ENCODE data around the gene RAI14.

DNA sequence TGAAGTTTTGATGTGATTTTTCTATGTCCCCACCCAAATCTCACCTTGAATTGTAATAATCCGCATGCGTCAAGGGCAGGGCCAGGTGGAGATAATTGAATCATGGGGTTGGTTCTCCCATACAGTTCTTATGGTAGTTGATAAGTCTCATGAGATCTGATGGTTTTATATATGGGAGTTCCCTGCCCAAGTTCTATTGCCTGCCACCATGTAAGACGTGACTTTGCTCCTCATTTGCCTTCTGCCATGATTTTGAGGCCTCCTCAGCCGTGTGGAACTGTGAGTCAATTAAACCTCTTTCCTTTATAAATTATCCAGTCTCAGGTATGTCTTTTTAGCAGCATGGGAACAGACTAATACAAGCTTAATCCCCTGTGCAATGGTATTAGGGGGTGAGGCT lies 25.5 kb upstream of the RAI14 start:
- TF ChIP-seq, protein P1, sequence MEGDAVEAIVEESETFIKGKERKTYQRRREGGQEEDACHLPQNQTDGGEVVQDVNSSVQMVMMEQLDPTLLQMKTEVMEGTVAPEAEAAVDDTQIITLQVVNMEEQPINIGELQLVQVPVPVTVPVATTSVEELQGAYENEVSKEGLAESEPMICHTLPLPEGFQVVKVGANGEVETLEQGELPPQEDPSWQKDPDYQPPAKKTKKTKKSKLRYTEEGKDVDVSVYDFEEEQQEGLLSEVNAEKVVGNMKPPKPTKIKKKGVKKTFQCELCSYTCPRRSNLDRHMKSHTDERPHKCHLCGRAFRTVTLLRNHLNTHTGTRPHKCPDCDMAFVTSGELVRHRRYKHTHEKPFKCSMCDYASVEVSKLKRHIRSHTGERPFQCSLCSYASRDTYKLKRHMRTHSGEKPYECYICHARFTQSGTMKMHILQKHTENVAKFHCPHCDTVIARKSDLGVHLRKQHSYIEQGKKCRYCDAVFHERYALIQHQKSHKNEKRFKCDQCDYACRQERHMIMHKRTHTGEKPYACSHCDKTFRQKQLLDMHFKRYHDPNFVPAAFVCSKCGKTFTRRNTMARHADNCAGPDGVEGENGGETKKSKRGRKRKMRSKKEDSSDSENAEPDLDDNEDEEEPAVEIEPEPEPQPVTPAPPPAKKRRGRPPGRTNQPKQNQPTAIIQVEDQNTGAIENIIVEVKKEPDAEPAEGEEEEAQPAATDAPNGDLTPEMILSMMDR (IDR thresholded peaks at IDR 0.05 in 4 of 5, conservative IDR thresholded peaks at IDR 0.05 in 1 of 5), result no peak
- TF ChIP-seq POLR2A (IDR thresholded peaks at IDR 0.05), result no peak
